ENCODE data around the gene POU2F1.
A peak's percentile ranks its signal among the peaks of the same experiment; 100 is the strongest.
"Not testable (repeated sequence)": the region's sequence is repeated elsewhere in the genome, so short reads cannot be mapped to it uniquely, and the experiment has no call there.

POU2F1 gene

DNA sequence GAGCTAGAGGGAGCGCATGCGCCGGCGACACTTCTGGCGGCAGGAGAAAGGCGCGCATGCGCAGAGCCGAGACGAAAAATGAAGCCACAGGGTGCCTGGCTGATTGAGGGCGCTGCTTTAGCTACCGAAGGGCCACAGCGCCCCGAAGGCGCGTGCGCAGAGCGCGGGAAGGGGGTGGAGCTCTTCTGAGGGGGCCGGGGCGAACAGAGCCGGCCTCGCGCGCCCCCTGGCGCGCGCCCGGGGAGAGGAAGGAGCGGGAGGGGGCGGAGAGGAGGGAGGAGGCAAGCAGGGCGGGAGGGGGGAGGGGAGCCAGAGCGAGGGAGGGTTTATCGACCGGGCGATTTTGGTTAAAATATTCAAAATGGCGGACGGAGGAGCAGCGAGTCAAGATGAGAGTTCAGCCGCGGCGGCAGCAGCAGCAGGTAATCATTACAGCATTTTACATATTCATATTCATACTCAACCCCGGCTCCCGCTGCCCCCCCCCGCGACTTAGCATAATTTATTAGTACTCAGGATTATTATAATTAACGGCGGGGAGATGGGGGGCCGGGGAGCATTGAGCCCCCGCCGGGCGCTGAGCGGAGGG, at the start of gene POU2F1:
Gene POU2F1, plus strand, starts transcription at position 350 of the 589 bp plus-strand sequence. Its CDS starts 12 bp downstream, at position 362.
- peak; percentile 97 for DNase-seq

DNA sequence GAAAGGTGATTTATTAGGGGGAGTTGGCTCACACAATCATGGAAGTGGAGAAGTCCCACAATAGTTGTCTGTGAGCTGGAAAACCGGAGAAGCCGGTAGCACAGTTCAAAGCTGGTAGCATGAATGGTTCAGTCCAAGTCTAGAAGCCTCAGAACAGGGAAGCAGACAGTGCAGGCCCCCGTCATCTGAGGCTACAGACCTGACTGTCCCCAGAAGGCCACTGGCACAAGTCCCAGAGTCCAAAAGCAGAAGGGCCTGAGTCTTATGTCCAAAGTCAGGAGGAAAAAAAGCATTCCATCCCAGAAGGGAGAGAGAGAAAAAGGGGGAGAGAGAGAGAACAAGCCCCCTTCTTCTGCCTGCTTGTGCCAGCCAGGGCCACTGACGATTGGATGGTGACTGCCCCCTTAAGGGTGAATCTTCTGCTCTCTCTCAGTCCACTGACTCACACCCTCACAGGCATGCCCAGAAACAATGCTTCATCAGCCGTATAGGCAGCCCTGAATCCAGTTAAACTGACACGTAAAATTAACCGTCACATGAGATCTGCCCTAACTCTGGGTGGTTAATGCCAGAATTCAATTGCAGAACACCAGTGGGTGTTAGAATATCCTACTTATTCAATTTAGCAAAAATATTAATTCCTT, 49.3 kb upstream of the POU2F1 start:
- DNase-seq, result no peak

DNA sequence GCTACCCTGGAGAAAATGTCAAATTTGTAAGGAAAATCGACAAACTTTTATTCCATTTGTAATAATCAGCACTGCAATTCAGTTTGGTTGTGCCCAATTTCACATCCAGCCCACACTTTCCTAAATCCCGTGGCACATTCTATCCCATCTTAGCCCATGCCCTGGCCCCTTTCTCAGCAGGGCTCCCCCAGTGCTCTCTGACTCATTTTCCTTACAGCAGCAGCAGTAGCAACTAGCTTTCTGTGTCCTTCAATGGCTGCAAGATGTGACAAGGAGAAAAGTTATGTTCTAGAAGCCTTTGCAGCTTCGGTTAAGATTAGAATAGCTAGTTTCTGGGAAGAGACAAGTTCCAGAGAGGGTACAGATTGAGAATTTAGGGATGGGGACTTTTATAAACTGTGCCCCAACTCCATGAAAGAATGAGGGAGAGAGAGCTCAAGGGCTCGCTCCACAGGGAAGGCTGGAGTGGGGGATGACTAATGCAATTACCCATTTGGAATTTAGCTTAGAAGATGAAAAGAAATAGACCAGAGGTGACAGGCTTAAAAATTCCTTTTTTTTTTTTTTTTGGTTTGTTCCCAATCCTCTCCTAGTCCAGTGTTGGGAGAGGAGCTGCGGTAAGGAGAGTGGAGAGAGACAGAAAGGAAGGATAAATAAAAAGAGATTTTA, 47.0 kb upstream of the POU2F1 start:
- DNase-seq, result no peak

DNA sequence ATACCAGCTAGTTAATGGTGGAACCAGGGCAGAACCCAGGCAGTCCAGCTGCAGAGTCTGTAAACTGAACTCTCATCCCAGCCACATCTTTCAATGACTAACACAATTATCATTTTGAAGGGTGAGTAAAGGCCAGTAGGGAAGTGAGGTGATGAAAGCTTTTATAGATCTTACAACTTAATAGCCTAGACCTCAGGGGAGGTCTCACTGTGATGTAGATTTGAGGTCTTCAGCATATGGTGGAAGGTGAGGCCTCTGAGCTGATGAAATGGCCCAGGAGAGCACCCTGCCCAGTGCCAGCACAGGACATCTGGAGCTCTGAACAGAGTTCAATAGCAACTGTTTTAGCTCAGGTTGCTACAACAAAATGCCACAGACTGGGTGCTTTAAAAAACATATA, 44.8 kb upstream of the POU2F1 start:
- no peak for DNase-seq

DNA sequence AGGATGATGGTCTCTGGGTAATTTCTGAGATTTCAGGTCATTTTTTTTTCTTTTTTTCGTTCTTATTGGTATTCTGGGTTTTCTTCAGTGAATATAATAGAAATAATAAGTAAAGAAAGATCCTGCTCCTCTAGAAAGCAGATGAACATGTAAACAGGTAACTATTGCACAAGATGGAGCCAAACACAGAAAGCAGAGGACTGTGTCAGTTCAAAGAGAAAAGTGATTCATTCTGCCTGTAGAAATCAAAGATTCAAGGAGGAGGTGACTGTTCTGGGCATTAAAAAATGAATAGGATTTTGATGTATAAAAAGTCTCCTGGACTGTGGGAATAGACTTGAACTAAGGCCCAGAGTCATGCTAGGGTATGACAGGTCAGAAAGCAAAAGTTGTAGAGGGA, 41.9 kb upstream of the POU2F1 start:
- DNase-seq, result no peak

DNA sequence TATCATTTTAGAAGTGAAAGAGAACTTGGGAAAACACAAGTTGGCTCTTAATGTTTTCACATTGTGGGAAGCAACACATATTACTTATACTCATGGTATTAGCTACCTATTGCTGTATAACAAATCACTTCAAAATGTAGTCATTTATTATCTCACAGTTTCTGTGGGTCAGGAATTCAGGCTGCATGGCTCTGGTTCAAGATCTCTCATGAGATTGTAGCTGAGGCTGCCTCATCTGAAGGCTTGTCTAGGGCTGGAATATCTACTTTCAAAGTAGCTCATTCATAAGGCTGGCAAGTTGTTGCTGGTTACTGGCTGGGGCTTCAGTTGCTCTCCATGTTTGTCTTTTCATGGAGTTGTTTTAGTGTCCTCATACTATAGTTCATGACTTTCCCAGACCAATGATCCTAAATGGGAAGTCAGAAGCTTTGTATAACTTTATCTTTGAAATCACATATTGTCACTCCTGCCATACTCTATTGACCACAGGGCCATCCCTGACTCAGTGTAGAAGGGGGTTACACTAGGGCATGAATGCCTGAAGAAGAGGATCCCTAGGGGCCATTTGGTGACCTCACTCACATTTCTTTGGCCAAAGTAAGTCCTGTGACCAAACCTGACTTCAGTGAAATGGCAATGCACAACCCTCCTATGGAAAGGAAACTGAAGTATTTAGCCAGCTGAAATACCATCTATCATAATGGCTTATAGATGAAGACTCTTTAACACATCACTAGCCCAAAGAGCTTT, 37.9 kb upstream of the POU2F1 start:
- DNase-seq, result no peak

DNA sequence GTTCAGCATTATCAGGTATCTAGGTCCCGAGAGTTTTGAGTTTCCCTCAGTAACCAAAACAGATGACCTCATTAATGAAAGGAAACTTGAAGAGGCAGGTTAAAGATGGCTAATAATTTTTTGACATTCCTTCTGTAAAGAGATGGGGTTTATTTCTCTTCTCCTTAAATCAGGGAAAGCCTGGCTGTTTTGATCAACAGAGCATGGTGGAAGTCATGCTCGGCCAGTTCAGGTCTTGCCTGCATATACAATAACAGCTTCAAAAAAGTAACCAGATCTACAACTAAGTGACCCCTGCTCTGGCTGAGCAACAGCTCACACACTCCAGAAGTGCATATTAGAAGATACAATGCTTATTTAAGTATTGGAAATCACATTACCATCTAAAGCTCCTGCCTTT, 36.6 kb upstream of the POU2F1 start:
- no peak for DNase-seq

DNA sequence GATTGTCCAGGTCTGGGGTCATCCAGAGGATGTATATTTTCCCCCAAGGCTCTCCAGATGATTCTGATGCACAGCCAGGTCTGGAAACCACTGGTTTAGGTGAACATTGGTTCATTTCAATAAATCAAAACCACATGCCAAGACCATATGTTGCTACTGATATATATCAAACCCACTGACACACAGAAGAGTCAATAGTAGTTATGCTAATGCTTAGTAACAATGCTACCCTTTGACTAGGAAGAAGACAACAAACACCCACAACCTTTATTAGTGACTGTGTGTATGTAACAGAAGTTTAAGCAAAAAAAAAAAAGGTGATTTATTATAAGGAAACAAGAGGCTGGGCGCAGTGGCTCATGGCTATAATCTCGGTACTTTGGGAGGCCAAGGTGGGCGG, 35.6 kb upstream of the POU2F1 start:
- DNase-seq, result no peak

DNA sequence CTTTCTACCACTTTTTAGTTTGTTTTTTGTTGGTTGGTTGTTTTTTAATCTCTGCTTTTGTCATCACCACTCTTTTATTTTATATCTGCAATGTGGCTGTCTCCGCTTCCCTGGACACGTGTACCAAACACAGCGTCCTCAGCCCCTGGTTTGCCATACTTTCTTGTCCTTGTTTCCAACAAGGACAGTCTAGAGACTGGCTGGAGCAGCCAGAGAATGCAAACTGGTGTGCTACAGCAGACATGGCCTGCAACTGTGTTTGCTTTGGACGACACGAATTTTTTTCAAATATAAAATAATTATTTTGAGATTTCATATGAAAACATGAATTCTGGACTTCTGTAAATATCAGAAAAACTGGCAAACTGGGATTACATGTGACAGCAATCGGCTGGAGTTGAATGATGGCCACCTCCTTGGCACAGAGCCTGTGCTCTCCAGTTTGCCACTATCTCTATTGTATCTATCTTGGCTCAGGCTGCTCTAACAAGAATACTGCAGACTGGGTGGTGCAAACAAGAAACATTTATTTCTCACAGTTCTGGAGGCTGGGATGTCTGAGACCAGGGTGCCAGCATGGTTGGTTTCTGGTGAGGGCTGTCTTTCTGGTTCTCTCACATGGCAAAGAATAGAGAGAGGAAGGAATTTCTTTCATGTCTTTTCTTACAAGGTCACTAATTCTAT, 34.6 kb upstream of the POU2F1 start:
- no peak for DNase-seq

DNA sequence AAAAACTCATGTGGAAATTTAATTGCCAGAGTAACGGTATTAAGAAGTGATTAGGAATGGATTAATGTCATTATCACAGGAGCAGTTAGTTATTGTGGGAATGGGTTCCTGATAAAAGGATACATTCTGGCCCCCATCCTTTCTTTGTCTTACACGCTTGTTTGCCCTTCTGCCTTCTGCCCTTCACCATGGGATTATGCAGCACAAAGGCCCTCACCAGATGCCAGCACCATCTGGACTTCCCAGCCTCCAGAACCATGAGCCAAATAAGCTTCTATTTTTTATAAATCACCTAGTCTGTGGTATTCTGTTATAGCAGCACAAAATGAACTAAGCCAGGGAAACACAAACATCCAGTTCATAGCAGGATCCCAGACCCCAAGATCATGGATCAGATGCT, 33.9 kb upstream of the POU2F1 start:
- DNase-seq, result no peak

DNA sequence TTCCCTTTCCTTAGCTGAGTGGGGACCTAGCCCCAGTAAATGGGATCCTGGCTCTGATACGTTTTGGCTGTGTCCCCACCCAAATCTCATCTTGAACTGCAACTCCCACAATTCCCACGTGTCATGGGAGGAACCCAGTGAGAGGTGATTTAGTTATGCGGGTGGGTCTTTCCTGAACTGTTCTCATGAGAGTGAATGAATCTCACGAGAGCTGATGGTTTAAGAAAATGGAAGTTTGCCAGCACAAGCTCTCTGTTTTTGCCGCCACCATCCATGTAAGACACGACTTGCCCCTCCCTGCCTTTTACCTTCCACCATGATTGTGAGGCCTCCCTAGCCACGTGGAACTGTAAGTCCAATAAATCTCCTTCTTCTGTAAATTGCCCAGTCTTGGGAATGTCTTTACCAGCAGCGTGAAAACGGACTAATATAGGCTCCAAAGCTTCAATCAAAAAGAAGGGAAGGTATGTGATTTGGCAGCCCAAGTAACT, 29.9 kb upstream of the POU2F1 start:
- no peak for DNase-seq

DNA sequence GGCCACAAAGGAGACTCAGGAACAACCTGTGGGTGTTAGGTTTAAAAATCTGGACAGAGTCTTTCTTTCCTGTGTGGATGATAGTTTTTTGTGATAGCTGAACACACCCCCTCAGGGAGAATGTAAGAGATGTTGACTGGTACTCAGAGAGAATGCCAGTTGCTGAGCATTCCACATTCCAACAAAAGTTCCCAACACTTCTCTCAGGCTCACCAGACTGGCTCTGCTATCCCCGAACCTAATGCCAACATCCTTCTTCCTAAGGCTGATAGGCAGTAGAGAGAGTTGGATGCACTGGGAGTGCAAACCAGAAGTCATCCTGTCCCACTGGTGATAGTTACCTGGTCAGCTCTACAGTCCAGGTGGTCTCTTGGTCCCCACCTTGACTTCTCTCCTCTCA, 28.7 kb upstream of the POU2F1 start:
- DNase-seq, result no peak

DNA sequence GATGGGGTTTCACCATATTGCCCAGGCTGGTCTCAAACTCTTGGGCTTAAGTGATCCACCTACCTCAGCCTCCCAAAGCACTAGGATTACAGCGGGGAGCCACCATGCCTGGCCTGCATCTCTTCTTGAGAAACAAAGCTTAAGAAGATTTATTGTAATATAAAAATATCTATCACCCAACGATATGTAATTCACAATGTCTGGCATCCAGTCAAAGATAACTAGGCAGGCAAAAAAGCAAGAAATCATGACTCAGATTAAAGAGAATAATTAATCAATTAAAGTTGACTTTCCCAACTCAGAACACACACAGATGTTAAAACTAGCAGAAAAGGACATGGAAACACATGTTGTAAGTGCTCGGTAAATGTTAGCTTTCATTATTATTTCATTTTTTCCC, 26.5 kb upstream of the POU2F1 start:
- no peak for DNase-seq

DNA sequence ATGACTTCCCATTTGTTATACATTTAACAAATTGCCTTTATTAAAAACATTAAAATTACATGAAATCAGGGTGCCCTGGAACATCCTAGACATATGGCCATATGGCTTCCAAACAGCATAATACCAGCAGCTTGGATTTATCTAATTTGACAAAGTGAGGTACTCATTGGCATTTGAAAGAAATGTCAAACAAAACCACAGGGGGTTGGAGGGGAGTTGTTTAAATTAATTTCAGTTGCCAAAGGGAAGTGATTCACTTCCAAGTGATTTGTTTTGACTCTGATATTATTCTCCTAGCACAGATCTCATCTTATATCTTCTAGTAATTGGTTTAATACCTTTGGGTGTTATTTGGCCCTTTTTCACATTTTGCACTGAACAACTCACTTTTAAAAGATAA, 24.5 kb upstream of the POU2F1 start:
- no peak for DNase-seq

DNA sequence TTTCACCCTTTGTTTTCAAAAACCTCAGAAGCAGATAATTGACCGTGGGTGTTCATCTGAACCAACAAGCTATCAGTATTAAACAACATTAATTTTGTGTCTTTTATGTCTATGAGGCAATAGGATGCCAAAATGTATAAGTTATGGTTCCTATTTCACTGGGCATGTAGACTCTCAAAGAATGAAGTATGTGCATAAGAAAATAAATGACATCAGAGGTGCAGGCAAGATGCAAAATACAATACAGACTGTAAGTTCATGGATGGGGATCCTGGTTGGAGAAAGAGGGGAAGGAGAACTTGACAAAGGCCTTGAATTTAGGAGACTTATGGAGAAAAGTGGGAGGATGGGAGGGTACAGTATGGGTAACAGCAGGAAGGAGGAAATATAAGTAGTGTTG, 23.4 kb upstream of the POU2F1 start:
- DNase-seq, result no peak

DNA sequence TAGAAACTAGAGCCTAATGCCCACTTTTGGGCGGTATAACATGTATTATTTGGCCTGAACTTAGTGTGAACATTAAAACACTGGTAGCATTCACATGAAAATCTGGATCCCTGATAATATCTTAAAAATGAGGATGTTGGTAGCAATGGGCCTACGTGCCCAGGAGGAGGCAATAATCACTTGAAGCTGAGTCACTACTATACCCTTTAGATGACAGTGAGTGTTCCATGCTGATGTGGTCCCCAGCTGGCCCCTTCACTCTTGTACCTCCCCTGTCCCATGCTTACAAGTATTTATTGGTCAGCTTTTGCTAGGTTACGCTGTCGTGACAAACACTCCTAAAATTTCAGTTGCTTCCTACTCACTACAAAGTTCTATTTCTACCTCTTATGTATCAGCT, 23.0 kb upstream of the POU2F1 start:
- DNase-seq, result no peak

DNA sequence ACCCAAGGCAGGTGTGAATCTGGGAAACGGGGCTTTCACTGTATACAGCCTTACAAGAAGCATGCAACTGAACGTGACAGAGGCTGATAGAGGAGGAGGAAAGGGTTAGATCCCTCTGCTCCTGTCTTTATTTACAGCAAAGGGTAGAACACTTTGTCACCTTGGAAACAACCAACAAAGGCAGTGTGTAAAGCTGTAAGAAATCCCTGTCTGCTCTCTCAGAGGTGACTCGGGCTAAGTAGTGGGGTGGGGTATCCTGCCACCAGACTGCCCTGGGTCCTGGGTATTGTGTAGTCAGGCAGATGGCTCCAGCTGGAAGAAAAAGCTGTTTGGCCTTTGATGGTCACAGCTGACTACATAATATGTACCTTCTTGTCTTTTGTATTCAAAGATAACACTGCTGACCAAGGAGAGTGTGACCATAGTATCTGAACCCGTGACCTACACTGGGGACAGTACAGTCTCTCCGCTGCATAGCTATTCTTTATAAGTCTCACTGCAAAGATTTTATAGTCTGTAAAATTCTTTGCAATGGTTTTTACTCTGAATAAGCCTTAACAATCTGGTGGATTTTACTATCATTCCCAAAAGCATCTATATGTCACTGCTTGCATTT, 22.1 kb upstream of the POU2F1 start:
- DNase-seq, result no peak

DNA sequence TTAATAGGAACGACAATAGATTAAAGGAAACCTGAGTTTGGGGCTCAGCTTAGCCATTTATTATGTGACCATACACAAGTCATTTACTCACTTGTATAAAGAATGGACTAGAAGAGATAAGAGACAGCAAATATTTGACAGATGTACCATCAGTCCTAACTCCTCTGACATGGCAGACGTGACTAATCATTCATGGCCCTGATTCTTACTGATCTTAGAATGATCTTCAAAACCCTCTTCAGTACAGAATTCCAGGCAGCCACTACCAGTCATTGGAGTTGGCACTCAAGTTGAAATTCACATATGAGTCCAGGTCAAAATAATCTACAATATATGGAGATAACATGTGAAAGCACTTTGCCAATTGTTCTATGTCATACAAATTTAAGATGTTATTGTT, 21.0 kb upstream of the POU2F1 start:
- no peak for DNase-seq

DNA sequence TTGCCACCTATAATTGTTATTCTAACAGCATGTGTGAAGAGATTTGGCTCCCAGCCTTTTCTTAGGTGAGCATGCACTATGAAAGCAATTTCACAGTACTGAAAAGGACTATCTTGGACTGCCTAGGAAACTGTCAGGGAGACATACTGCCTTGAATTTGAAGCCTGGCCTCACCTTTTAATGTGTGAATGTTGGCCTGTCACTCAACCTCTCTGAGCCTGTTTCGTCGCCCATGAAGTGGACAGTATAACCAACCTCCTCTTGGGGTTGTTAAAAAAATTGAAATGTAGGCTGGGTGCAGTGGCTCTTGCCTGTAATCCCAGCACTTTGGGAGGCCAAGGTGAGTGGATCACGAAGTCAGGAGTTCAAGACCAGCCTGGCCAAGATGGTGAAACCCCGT, 20.4 kb upstream of the POU2F1 start:
- no peak for DNase-seq

DNA sequence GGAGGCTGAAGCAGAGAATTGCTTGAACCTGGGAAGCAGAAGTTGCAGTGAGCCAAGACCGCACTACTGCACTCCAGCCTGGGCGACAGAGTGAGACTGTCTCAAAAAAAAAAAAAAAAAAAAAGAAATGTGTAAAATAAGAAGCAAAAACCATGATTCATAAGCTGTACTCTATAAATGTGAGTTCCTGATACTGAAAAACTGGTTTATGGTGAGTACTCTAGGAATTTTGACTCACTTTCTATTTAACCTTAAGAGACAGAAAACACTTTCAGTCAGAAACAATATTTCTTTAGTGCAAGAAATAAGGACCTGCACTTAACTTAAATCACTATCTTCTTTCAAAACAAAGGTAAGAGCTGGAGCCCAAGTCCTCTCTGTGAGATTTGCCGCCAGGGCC, 19.9 kb upstream of the POU2F1 start:
- DNase-seq, result no peak

DNA sequence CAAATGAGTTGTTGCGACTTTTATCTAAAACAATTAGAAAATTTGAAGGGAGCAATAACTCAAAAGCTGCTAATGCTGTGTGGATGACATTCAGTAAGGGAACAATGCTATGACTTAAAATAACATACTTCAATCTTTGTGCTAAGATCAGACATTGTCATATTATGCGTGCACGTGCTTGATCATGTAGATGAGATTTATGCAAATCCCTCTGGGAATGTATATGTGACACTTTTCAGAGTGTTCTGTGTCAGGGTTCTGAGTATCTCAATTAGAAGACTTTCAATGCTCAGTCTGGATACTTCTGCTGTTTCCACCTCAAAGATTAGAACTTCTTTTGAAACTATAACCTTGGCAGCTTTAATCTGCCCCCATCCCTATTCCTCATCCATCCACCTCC, 18.6 kb upstream of the POU2F1 start:
- DNase-seq, result no peak

DNA sequence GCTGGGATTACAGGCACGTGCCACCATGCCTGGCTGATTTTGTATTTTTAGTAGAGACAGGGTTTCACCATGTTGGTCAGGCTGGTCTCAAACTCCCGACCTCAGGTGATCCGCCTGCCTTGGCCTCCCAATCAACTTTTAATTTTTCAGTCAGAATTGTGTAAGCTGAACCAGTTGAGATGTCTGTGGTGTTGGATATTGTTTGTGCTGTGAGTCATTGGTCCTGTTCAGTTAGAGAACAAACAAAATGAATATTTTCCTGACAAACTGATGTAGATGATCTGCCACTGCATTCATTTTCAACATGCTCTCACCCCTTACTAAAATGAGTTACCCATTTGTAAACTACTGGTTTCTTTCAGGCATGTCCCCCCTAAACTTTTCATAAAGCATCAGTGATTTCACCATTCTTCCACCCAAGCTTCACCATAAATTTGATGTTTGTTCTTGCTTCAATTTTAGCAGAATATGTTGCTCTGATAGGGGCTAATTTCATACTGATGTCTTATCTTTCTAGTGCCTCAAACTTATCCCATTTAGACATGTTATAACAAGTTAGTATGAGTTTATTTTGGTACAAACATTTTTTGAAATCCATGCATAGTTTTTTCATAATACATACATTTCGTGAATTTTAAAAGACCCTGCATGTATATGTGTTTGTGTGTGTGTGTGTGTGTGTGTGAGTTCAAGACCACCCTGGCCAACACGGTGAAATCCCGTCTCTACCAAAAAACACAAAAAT, 15.2 kb upstream of the POU2F1 start:
- DNase-seq, result not testable (repeated sequence)
